H1 (cell line): Measurements from ENCODE around the gene GOLPH3L. TPM values are rescaled to one million over a fixed set of nuclear protein-coding genes. Genes with fewer than 3 reads are reported as not detected.
"Not testable (repeated sequence)": the region's sequence is repeated elsewhere in the genome, so short reads cannot be mapped to it uniquely, and the experiment has no call there.

ENCODE experiments used
- CTCF ChIA-PET: fragments of 300-600 bp; sonication (Branson Sonifier 250); formaldehyde crosslinking; loops from one replicate; lab custom pipeline; 2021; ENCODE audit not compliant: partially characterized antibody; lab: Charles Lee
- POLR2A ChIA-PET: fragments of 300-600 bp; sonication (Branson Sonifier 250); formaldehyde crosslinking; loops from one replicate; lab custom pipeline; 2021; ENCODE audit warnings: inconsistent platforms; ENCODE audit not compliant: partially characterized antibody; lab: Charles Lee
- DNase-seq, 2 experiments: peaks; one replicate each; pipeline versions ENCODE4 v3.0.0 to v3.0.0-alpha.2; 2010 to 2022; ENCODE audit warnings: low spot score in 2 of 2, low read depth in 1 of 2, mixed read lengths in 1 of 2
- FAIRE-seq: peaks from 2 replicates; lab custom pipeline; 2011; peaks lifted over from hg19 to GRCh38; lab: Jason Lieb, UNC
- H2AFZ ChIP-seq: 2 replicates; pipeline ENCODE4 v1.8.1; 2012; ENCODE audit warnings: low read length, inconsistent platforms
- H2AK5ac ChIP-seq: 2 replicates; pipeline ENCODE4 v1.6.1; 2013; ENCODE audit warnings: low read depth, low read length
- H2BK120ac ChIP-seq: replicated peaks from 2 replicates; pipeline ENCODE3; 2013; ENCODE audit warnings: low read depth, low read length, inconsistent platforms
- H2BK12ac ChIP-seq: 2 replicates; pipeline ENCODE4 v1.6.1; 2013; ENCODE audit warnings: low read depth, low read length
- H2BK15ac ChIP-seq: 2 replicates; pipeline ENCODE4 v1.6.1; 2013; ENCODE audit warnings: low read length
- H2BK20ac ChIP-seq: 2 replicates; pipeline ENCODE4 v1.6.1; 2013; ENCODE audit warnings: low read length
- H2BK5ac ChIP-seq: 2 replicates; pipeline ENCODE4 v1.6.1; 2013; ENCODE audit warnings: low read depth, low read length
- H3K14ac ChIP-seq: 2 replicates; pipeline ENCODE4 v1.6.1; 2013; ENCODE audit warnings: inconsistent platforms; ENCODE audit not compliant: insufficient read length
- H3K18ac ChIP-seq: 2 replicates; pipeline ENCODE4 v1.6.1; 2013; ENCODE audit warnings: low read length; ENCODE audit errors: extremely low read depth
- H3K23ac ChIP-seq: 2 replicates; pipeline ENCODE4 v1.6.1; 2013; ENCODE audit warnings: inconsistent platforms; ENCODE audit not compliant: insufficient read length
- H3K23me2 ChIP-seq: 2 replicates; pipeline ENCODE4 v1.6.1; 2013; ENCODE audit warnings: low read depth, low read length
- H3K27ac ChIP-seq: 2 replicates; pipeline ENCODE4 v1.6.1; 2011; ENCODE audit warnings: low read depth, low read length, inconsistent platforms
- H3K27me3 ChIP-seq, 4 experiments: replicated peaks in 1 of 4; 1 replicate in 1 of 4; 2 replicates in 3 of 4; pipeline versions ENCODE4 v1.6.1 to v1.8.1; 2011 to 2013; ENCODE audit warnings: low read length in 3 of 4, mild to moderate bottlenecking in 3 of 4, inconsistent platforms in 2 of 4, mixed read lengths in 2 of 4, moderate library complexity in 1 of 4; ENCODE audit not compliant: control insufficient read depth in 3 of 4, insufficient read depth in 3 of 4; ENCODE audit errors: extremely low read depth in 1 of 4
- H3K36me3 ChIP-seq, 4 experiments: 2 replicates each; pipeline versions ENCODE4 v1.6.1 to v1.8.1; 2011 to 2013; ENCODE audit warnings: mild to moderate bottlenecking in 4 of 4, low read length in 3 of 4, moderate library complexity in 2 of 4, control low read depth in 1 of 4, inconsistent platforms in 1 of 4; ENCODE audit not compliant: insufficient read depth in 4 of 4, control insufficient read depth in 2 of 4
- H3K4ac ChIP-seq: replicated peaks from 2 replicates; pipeline ENCODE3; 2013; ENCODE audit warnings: low read length, low read depth, mixed read lengths, inconsistent platforms; ENCODE audit not compliant: insufficient read length
- H3K4me1 ChIP-seq, 4 experiments: replicated peaks in 1 of 4; 1 replicate in 1 of 4; 2 replicates in 3 of 4; pipeline versions ENCODE4 v1.6.1 to v1.8.1; 2011 to 2013; ENCODE audit warnings: low read length in 3 of 4, inconsistent platforms in 2 of 4, mixed read lengths in 1 of 4; ENCODE audit not compliant: insufficient read depth in 4 of 4, control insufficient read depth in 3 of 4
- H3K4me2 ChIP-seq, 2 experiments: 2 replicates each; pipeline versions ENCODE4 v1.6.1 to v1.8.1; 2011 to 2013; ENCODE audit warnings: low read depth in 2 of 2, low read length in 2 of 2, control low read depth in 1 of 2, inconsistent platforms in 1 of 2, mild to moderate bottlenecking in 1 of 2; ENCODE audit not compliant: insufficient read depth in 1 of 2
- H3K4me3 ChIP-seq, 4 experiments: fragments of 200-600, 300-600 bp in 1 of 4; sonication (generic), shearing (Covaris generic), sonication (Bioruptor Twin) in 1 of 4; 2 replicates each; pipeline versions ENCODE4 v1.5.1 to v1.8.1; 2011 to 2016; ENCODE audit warnings: low read length in 4 of 4, low read depth in 3 of 4, control low read depth in 2 of 4, inconsistent platforms in 2 of 4, mild to moderate bottlenecking in 2 of 4, mixed read lengths in 1 of 4, moderate library complexity in 1 of 4; ENCODE audit not compliant: insufficient read depth in 2 of 4; ENCODE audit errors: extremely low read depth in 1 of 4
- H3K56ac ChIP-seq: replicated peaks from 2 replicates; pipeline ENCODE3; 2013; ENCODE audit warnings: low read depth, mild to moderate bottlenecking, mixed read lengths, low read length, inconsistent platforms; ENCODE audit not compliant: insufficient read length
- H3K79me1 ChIP-seq: 2 replicates; pipeline ENCODE4 v1.6.1; 2013; ENCODE audit warnings: low read depth, low read length, control low read depth
- H3K79me2 ChIP-seq, 2 experiments: 2 replicates each; pipeline versions ENCODE4 v1.6.1 to v1.8.1; 2012 to 2013; ENCODE audit warnings: low read length in 2 of 2, mild to moderate bottlenecking in 2 of 2, inconsistent platforms in 1 of 2; ENCODE audit not compliant: insufficient read depth in 2 of 2, control insufficient read depth in 1 of 2
- H3K9ac ChIP-seq, 4 experiments: replicated peaks in 1 of 4; 1 replicate in 1 of 4; 2 replicates in 3 of 4; pipeline versions ENCODE4 v1.6.1 to v1.8.1; 2011 to 2013; ENCODE audit warnings: low read depth in 3 of 4, low read length in 3 of 4, control low read depth in 2 of 4, mild to moderate bottlenecking in 2 of 4, moderate library complexity in 2 of 4, inconsistent platforms in 1 of 4; ENCODE audit errors: extremely low read depth in 1 of 4
- H3K9me3 ChIP-seq, 2 experiments: 2 replicates each; pipeline versions ENCODE4 v1.6.1 to v1.8.1; 2012 to 2013; ENCODE audit warnings: mild to moderate bottlenecking in 2 of 2, moderate library complexity in 2 of 2, control low read depth in 1 of 2, inconsistent platforms in 1 of 2, low read depth in 1 of 2, low read length in 1 of 2, mixed read lengths in 1 of 2; ENCODE audit not compliant: insufficient read depth in 2 of 2
- H4K20me1 ChIP-seq, 2 experiments: replicated peaks in 1 of 2; 2 replicates each; pipeline versions ENCODE3 to v1.8.1; 2011 to 2013; ENCODE audit warnings: inconsistent platforms in 2 of 2, low read length in 2 of 2, mild to moderate bottlenecking in 1 of 2; ENCODE audit not compliant: insufficient read depth in 2 of 2, control insufficient read depth in 1 of 2
- H4K5ac ChIP-seq: 2 replicates; pipeline ENCODE4 v1.6.1; 2013; ENCODE audit warnings: low read length, low read depth, mixed read lengths, inconsistent platforms; ENCODE audit not compliant: insufficient read length
- H4K8ac ChIP-seq: 2 replicates; pipeline ENCODE4 v1.8.0; 2013; ENCODE audit warnings: mild to moderate bottlenecking, moderate library complexity, low read length, inconsistent platforms; ENCODE audit not compliant: insufficient read depth; ENCODE audit errors: extremely low read depth
- H4K91ac ChIP-seq: replicated peaks from 2 replicates; pipeline ENCODE3; 2013; ENCODE audit warnings: low read length, mixed read lengths, inconsistent platforms; ENCODE audit not compliant: insufficient read length
- WGBS, 2 experiments: shearing (Covaris generic) in 1 of 2; methylation state at CpG; one replicate each; pipeline versions ENCODE4 v1.1.6 to v1.1.7; 2013 to 2015; ENCODE audit warnings: low lambda C conversion rate in 2 of 2, mixed read lengths in 2 of 2, inconsistent platforms in 1 of 2, low coverage in 1 of 2, missing lambda C conversion rate in 1 of 2; ENCODE audit not compliant: insufficient replicate concordance in 2 of 2, insufficient coverage in 1 of 2, insufficient read length in 1 of 2; ENCODE audit errors: extremely low coverage in 1 of 2, missing lambda C conversion rate in 1 of 2; 5-methylcytosine and 5-hydroxymethylcytosine counted together
- polyA plus RNA-seq, 7 experiments: library from polyadenylated mRNA; depleted of rRNA in 3 of 7; stranded (reverse) in 5 of 7; unstranded in 2 of 7; fragments of >200 nt in 5 of 7; fragments of 200-250 nt in 2 of 7; gene quantifications; 1 replicate in 5 of 7; 2 replicates in 1 of 7; 4 replicates in 1 of 7; pipeline versions ENCODE4 v1.2.1 to v1.2.3, GENCODE V29; 2011 to 2013; ENCODE audit warnings: missing spikeins in 2 of 7, mixed read lengths in 2 of 7
- total RNA-seq: library from RNA; stranded (reverse); fragmentation: NEBNext Ultra II Directional; extraction: Animal tissue kit (Norgen Biotek cat#: 25700); gene quantifications from 2 replicates; pipeline ENCODE4 v1.2.1, GENCODE V29; 2021

Gene GOLPH3L
- total and polyA plus RNA-seq, 2 of the 8 experiments (the other 6 are each of a cell fraction or from before 2014, with no cell fraction given): 13.3 to 40.8 TPM

DNA sequence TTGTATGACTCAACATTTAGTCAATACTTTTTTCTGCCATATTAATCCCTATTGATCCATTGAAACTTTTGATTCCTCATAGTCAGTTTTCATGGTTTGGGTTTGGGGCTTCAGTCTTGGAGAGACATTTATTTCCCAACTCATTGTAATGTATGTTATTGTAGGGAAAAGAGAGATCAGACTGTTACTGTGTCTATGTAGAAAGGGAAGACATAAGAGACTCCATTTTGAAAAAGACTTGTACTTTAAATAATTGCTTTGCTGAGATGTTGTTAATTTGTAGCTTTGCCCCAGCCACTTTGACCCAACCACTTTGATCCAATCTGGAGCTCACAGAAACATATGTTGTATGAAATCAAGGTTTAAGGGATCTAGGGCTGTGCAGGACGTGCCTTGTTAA, 12.1 kb upstream of the GOLPH3L start:
- H3K4me1 ChIP-seq, H3K4ac ChIP-seq, H3K4me3 ChIP-seq, H3K9me3 ChIP-seq, H3K36me3 ChIP-seq, H3K4me2 ChIP-seq, H4K20me1 ChIP-seq, H3K18ac ChIP-seq, H3K27ac ChIP-seq, FAIRE-seq, H2BK12ac ChIP-seq, DNase-seq, H3K23me2 ChIP-seq, H4K8ac ChIP-seq, H3K79me1 ChIP-seq, H4K5ac ChIP-seq, H3K23ac ChIP-seq, H3K9ac ChIP-seq, H2BK120ac ChIP-seq, H2AFZ ChIP-seq, H4K91ac ChIP-seq, H3K79me2 ChIP-seq, H2BK5ac ChIP-seq, H2BK20ac ChIP-seq, H3K14ac ChIP-seq, H3K27me3 ChIP-seq, H2BK15ac ChIP-seq, H2AK5ac ChIP-seq, H3K56ac ChIP-seq: not testable (repeated sequence)
- CTCF ChIA-PET: interaction anchor here (1.1 kb wide), 1 partner anchor 114 kb away, joined by 3 read pairs; no protein-coding TSS in a partner anchor
- WGBS, 2 experiments: 77% methylated on average over 1 of the region's 1 CpG; no CpG with 5 or more reads in 1 of the 2 experiments
- POLR2A ChIA-PET: interaction anchor here (0.7 kb wide), 1 partner anchor 139 kb away, joined by 3 read pairs; no protein-coding TSS in a partner anchor
